PFSK-1 (cell line): ENCODE measurements around the gene KHNYN.

Experiments used
- REST ChIP-seq, 2 experiments: IDR thresholded peaks; 2 replicates each; pipeline versions ENCODE4 v1.6.1 to v1.8.0; 2011 to 2012; ENCODE audit warnings: low read depth in 2 of 2, low read length in 2 of 2, control low read depth in 1 of 2, inconsistent platforms in 1 of 2, mild to moderate bottlenecking in 1 of 2, moderate library complexity in 1 of 2; ENCODE audit not compliant: insufficient read depth in 1 of 2
- SIN3A ChIP-seq: IDR thresholded peaks from 2 replicates; pipeline ENCODE4 v1.6.1; 2012; ENCODE audit warnings: mild to moderate bottlenecking, low read length, moderate library complexity, borderline replicate concordance; ENCODE audit not compliant: insufficient read depth

- TF ChIP-seq SIN3A (no peak), REST (IDR thresholded peaks at IDR 0.05; ENCODE audit: insufficient read depth in 1 of 2, low read depth in 2 of 2, low read length in 2 of 2) (no peak)
Measured at GRCh38 chr14:24439830-24440605, 10.3 kb downstream of the KHNYN start.
